ENCODE data around the gene SLC25A10. TPM values are rescaled to one million over a fixed set of nuclear protein-coding genes. Genes with fewer than 3 reads are reported as not detected.

SLC25A10 gene
- total RNA-seq, 1 experiment from 2014 or later = 117 TPM

- H3K4me1 ChIP-seq (ENCODE audit: insufficient read depth, low read length) = peaks cover 33% of the 10 kb centered on the region
- H3K27me3 ChIP-seq (ENCODE audit: low read length) = no peaks in the 10 kb centered on the region
- H4K20me1 ChIP-seq (ENCODE audit: low read length) = no peaks in the 10 kb centered on the region
- POLR2A ChIA-PET (ENCODE audit: unreplicated experiment) = no interaction called here
- DNase-seq (peak; percentile 92), ATAC-seq (peak; percentile 51)
- no TSS peak for BruUV-seq (replicated peaks)
- H3K79me2 ChIP-seq (ENCODE audit: low read length) = no peaks in the 10 kb centered on the region
- H3K27ac ChIP-seq (ENCODE audit: low read length) = peak overlapping the region; percentile 85
- intact Hi-C loops (cut with micrococcal nuclease) = no loop called here
- H2AFZ ChIP-seq (ENCODE audit: low read length) = no peak overlapping the region
- no peaks in the 10 kb centered on the region for H3F3A ChIP-seq (ENCODE audit: low read length, unreplicated experiment)
- CTCF ChIA-PET = no interaction called here
- TF ChIP-seq EZH2phosphoT487 (IDR thresholded peaks at IDR 0.05; ENCODE audit: borderline replicate concordance, low read length) (no peak), EZH2 (IDR thresholded peaks at IDR 0.05; ENCODE audit: low read length, unreplicated experiment) (no peak), CTCF (conservative IDR thresholded peaks at IDR 0.05; ENCODE audit: low read depth, low read length) (no peak)
- no peaks in the 10 kb centered on the region for H3K9me2 ChIP-seq (replicated peaks; ENCODE audit: low read length)
- no peaks in the 10 kb centered on the region; the same call in 1 of the 2 replicates for H3K36me3 ChIP-seq (ENCODE audit: low read depth, low read length)
- peak overlapping the region; percentile 55 for H3K9ac ChIP-seq (ENCODE audit: low read length)
- peak overlapping the region; percentile 84 for H3K4me2 ChIP-seq (ENCODE audit: low read length)
- peak overlapping the region; percentile 52; the same call in 1 of the 2 replicates for H3K4me3 ChIP-seq (ENCODE audit: low read length)
- no peaks in the 10 kb centered on the region for H3K9me3 ChIP-seq (ENCODE audit: low read length)
Measured at GRCh38 chr17:81722184-81723120, 10.4 kb downstream of the SLC25A10 start.

GRCh38 chr17:81723651-81724209 is 11.6 kb downstream of the SLC25A10 start:
- Histone ChIP-seq H3K36me3 (ENCODE audit: low read depth, low read length) (no peaks in the 10 kb centered on the region), H3K27ac (ENCODE audit: low read length) (peak overlapping the region; percentile 39), H4K20me1 (ENCODE audit: low read length) (no peaks in the 10 kb centered on the region), H2AFZ (ENCODE audit: low read length) (peak overlapping the region; percentile 37), H3K79me2 (ENCODE audit: low read length) (no peaks in the 10 kb centered on the region), H3K9me2 (replicated peaks; ENCODE audit: low read length) (no peaks in the 10 kb centered on the region), H3K4me1 (ENCODE audit: insufficient read depth, low read length) (peaks cover 38% of the 10 kb centered on the region), H3K4me3 (ENCODE audit: low read length) (peak overlapping the region; percentile 15; the same call in 1 of the 2 replicates), H3K27me3 (ENCODE audit: low read length) (no peaks in the 10 kb centered on the region), H3K4me2 (ENCODE audit: low read length) (peak overlapping the region; percentile 84), H3K9ac (ENCODE audit: low read length) (no peak overlapping the region), H3F3A (ENCODE audit: low read length, unreplicated experiment) (no peaks in the 10 kb centered on the region), H3K9me3 (ENCODE audit: low read length) (no peaks in the 10 kb centered on the region)
- CTCF ChIA-PET = no interaction called here
- no peak for TF ChIP-seq CTCF (conservative IDR thresholded peaks at IDR 0.05; ENCODE audit: low read depth, low read length)
- no peak for TF ChIP-seq EZH2 (IDR thresholded peaks at IDR 0.05; ENCODE audit: low read length, unreplicated experiment)
- TF ChIP-seq EZH2phosphoT487 (IDR thresholded peaks at IDR 0.05; ENCODE audit: borderline replicate concordance, low read length) = no peak
- ATAC-seq (peak; percentile 53), DNase-seq (peak; percentile 44)
- POLR2A ChIA-PET (ENCODE audit: unreplicated experiment) = no interaction called here
- BruUV-seq (replicated peaks) = TSS peak; percentile 13
- intact Hi-C loops (cut with micrococcal nuclease) = no loop called here

All from PC-3 (cell line).